GM21381 (cell line): ENCODE data around the gene ARHGEF19.
"Not testable (repeated sequence)": the region's sequence is repeated elsewhere in the genome, so short reads cannot be mapped to it uniquely, and the experiment has no call there.

Experiments used
- ATAC-seq: cut with Tn5 transposase; IDR thresholded peaks from one replicate; pipeline ENCODE4 v1.9.1; 2021; ENCODE audit warnings: mild to moderate bottlenecking, moderate library complexity; ENCODE audit not compliant: unreplicated experiment

ARHGEF19 gene

DNA sequence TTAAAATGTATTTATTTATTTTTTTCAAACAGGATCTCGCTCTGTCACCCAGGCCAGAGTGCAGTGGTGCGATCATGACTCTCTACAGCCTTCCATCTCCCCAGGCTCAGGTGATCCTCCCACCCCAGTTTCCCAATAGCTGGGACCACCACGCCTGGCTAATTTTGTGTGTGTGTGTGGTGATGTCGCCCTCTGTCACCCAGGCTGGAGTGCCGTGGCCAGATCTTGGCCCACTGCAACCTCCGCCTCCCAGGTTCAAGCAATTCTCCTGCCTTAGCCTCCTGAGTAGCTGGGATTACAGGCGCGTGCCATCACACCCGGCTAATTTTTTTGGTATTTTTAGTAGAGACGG is 44.3 kb downstream of the ARHGEF19 start:
- not testable (repeated sequence) for ATAC-seq

DNA sequence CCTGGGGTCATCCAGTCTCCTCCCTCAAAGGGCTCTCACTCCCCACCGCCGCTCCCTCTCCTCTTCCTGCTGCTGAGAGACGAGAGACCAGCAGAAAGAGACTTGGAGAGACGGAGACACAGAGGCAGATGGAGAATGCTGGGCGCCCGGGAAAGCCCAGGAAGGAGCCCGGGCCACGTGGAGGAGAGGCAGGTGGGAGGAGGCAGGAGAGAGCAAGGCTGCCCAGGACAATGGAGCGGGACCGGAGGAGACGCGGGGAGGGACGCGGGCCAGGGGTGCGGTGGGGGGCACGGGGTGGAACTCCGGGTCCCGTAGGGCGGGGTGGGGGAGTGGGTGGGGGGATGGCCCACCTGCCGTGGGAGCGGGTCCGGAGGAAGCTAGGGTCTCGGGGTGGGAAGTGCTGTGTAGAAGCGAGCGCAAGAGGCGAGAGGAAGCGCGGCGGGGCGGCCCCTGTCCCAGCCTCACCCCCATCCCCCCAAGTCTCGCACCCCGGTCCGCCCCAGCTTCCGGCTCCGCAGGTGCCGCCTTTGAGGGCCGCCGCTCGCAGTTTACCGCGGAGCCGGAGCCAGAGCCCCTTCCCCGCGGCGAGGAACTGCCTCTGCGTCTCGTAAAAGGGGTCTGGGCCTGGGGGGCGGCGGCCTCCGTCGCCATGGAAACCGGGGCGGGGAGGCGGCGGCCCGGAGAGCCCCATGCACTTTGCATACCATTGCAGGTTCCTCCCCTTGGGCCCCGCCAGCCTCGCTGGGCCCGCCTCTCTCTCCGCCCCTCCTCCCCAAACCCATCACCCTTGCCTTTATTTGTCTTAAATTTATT is 44.9 kb downstream of the ARHGEF19 start:
- no peak for ATAC-seq

DNA sequence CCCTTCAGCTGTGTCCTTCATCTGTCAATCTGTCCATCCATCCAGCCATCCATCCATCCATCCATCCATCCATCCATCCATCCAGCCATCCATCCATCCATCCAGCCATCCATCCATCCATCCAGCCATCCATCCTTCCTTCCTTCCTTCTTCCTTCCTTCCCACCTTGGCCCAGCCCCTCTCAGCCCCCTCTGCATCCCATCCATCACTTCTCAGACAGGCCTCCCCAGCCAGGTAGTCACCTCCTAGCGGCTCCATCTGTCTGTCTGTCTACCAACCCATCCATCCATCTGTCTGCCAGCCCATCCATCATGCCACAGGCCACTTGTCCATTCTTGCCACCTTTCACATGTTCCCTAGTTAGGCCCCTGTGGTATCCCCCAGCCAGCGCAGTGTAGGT is 46.3 kb downstream of the ARHGEF19 start:
- no peak for ATAC-seq

DNA sequence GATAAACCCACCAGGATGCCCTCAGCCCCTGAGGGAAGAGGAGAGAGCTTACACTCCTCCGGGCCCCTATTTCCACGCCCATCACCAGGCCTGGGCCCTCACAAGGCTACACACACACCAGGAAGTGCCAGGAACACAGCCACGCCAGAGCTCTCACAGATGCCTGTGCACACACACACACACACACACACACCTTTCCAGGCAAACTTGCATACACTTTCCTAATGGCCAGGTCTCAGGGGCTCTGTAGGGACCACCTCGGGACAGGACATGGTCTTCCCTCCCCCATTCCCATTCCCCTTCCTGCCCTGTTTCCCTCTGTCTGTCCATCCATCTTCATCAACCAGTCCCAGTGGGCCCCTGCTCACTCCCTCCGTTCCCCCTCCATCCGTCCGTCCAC is 46.9 kb downstream of the ARHGEF19 start:
- no peak for ATAC-seq

DNA sequence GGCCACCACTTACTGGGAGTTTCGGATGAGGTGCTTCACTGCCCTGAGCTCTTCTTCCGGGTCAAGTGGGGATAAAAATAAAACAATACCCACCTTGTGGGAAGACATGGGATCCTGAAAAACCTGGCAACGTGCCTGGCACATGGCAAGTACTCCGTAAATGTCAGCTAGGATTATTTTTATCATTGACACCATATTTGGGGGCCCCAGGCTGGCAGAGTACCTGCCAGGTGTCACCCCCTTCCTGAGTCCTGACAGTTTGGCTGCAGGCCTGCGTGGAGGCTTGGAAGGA is 47.4 kb downstream of the ARHGEF19 start:
- no peak for ATAC-seq

DNA sequence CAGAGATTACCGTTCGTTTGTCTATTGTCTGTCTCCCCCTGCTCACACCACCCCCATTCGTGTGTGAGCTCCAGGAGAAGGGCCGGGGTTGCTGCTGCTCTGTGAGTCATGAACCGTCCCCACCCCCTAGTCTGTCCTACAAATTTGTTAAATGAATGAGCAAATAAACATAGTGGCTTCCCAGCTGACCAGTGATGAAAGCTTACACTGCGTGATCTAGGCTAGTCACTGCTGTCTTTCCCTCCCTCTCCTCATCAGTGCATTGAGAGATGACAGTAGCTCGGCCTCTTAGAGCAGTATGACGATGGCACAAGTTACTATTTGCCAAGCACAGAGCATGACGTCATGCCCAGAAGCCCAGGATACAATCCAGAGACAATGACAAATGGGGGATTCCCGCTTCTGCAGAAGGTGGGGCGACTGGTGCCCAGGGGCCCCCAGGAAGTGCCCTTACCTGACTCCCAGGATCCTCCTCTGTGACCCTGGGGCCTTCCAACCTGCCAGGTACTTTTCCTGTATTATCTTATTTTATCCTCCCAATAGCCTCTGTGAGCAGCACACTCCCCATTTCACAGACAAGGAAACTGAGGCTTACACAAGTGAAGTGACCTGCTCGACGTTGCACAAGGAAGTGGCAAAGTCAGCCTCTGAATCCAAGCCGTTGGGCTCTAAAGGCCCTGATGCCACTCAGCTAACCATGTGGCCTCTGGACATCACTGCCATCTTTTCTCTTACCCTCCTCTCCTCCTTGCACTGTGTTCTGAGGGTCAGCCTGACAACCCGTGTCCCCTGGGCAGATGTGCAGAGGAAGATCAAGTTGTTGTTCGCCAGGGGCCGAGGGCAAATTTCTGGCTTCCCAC is 48.0 kb downstream of the ARHGEF19 start:
- no peak for ATAC-seq

DNA sequence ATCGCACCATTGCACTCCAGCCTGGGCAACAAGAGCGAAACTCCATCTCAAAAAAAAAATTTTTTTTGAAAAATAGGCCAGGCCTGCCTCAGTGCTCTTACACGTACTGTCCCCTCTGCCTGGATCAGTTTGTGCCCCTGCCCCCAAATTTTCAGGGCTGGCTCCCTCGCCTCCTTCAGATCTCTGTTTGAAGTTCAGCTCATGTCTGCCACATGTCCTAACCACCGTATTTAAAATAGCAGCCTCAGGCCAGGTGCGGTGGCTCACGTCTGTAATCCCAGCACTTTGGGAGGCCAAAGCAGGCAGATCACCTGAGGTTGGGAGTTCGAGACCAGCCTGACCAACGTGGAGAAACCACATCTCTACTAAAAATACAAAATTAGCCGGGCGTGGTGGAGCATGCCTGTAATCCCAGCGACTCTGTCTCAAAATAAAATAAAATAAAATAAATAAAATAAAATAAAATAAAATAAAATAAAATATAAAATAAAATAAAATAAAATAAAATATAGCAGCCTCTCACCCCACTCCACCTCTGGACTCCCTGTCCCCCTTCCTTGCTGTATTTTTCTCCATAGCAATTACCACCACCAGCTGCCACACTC is 48.7 kb downstream of the ARHGEF19 start:
- ATAC-seq: not testable (repeated sequence)

DNA sequence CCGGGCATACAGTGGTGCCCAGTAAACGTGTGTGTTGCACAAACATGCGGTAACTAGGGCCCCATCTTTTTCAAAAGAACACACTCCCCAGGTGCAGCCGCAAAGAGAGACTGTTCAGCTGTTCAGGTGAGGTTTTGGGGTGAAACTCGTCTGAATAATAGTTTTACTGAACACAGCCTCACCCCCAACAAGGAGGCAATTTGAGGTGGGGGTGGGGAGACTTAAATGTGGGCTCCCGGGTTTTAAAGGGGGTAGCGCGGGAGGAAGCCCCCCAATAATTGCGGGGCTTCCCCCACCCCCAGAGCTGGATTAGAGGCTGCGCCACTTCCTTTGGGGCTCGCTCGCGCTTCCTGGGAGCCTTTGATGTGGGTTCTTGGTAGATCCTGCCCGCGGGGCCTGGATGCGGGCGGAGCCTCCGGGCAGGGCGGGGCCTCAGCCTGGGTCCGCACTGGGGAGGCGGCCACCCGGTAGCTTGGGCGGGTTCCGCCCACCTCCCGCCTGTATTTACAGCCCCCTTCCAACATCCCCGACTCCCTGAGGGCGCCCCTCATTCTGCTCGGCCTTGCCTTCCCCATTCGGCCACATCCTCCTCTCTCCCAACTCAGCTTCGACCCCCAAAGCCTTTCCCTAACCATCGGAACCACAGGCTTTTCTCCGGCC is 50.2 kb downstream of the ARHGEF19 start:
- no peak for ATAC-seq

DNA sequence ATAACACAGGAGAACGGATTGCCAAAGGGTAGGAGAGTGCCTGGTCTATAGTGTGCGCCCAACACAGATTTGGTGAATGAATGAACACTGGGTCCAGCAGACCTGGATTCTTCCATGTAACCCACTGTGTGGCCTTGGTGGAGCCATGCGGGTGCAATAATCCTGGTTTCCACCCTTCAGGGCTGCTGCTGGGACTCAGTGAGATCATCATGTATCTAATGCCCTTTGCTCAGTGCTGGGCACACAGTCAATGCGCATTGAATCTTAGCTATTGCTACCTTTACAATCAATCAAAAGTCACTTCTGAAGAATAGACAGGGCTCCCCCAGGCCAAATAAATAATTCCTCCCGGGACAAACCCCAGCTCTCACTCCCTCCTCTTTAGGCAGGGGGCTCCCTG is 50.7 kb downstream of the ARHGEF19 start:
- ATAC-seq: no peak

DNA sequence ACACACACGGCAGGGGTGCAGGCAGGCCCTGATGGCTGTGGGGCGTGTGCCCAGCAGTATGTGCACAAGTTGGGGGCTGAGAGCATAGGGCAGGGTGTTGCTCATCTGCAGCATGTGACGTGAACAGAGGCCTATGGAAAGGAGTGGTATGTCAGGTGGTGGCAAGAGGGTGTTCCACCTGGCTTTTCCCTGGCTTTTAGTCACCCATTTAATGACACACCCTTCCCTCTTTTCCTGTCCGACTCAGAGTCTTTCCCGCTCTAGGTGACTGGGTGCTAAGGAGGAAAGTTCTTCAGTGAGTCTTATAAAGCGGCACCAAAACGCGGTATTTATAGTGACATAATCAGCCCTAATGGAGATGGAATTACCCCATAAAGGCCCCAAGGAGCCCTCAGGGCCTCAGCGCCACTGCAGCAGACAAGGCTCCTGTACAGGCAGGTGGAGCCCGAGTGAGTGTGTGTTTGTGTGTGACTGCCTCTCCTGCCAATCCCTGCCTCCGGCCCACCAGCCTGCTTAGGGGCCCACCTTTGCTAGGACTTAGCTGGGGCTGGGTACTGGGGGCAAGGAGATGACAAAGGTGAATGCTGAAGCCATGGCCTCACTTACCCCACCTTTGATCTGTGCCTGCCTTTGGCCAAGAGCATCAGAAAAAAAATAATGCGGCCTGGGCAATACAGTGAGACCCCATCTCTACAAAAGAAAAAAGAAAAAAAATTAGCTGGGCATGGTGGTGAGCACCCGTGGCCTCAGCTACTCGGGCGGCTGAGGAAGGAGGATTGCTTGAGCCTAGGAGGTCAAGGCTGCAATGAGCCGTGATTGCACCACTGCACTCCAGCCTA is 53.2 kb downstream of the ARHGEF19 start:
- no peak for ATAC-seq

DNA sequence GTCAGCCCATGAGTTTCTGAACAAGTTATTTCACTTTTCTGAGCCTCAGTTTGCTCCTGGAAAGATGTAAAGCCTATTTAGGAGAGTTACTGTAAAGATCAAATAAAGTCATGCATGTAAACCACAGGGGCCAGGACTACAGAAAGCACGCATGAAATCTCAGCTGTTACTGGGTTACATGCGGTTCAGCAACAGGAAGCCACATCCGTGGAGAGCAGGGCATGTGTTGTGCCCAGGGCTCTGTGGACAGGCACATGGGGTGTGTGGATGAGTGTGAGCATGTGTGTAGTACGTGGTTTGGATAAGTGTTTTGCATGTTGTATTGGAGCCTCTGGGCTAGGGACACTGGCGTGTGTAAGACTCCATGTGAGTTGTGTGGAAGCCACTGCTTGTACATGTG is 54.4 kb downstream of the ARHGEF19 start:
- no peak for ATAC-seq

DNA sequence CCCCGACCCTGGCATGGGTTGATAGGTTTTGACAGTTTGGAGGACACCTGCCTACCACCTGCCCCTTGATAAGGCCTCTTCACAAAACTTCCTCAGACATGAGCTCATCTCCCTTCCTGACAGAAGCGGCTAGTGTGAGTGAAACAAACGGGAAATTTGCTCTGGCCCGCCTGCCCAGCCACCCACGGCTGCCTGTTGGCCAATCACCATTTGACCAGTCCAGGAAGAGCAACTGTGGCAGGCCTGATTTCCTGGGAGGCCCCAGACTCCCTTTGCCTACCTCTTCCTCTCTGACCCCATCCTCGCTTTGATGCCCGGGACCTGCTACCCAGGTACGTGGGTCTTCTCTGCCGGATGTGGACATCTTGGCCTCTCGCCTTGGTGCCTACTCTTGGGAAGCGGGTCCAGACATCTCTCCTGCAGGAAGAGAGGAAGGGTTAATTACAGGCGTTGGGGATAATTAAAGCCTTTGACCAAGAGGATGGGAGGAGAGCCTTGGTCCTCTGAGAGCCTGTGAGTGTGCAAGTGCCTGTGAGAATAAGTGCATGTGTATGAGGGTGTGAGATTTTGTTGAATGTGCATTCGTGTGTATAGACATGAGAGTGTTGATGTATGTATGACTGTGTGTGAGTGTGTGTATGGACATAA is 55.5 kb downstream of the ARHGEF19 start:
- no peak for ATAC-seq

DNA sequence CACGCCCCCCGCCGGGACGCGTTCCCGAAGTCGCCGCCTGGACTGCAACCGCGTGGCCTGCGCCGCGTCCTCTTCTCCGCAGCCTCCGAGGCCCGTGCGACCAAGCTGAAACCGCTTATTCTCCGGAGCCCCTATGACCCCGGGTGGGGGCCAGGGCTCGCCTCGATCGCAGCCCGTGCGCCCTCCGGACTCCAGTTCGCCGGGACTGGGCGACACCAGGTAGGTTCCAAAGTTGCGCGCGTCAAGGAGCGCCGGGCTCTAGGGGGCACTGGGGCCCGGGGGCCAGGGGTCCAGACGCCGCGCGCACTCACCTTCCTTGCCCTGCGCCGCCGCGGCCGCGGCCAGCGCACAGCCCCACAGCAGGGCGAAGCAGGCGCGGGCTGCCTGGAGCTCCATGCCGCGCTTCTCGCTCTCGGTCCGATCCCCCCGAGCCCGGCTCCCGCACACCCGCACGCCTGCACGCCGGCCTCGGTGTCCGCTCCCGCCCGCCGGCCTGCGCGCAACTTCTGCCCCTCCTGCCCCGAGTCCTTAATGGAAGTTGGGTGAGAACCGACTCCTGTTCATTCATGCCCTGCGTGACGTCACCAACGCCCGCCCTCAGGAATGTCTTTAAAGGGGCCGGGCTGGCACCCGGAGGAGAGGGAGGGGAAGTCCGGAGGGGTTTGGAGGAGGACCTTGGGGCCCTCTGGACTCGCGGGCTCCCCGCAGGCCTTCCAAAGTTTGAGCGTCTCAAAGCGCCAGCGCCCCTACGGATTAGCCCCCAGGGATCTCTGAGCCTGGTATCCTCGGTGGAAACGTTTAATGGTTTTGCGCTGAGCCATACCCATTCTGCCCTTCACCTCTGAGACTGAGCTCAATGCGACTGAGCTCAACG is 56.7 kb downstream of the ARHGEF19 start, which contains the start of gene EPHA2:
TSS of gene EPHA2 (minus strand) at position 533 of the 874 bp plus-strand sequence. CDS start at position 396, 137 bp downstream.
- no peak for ATAC-seq

DNA sequence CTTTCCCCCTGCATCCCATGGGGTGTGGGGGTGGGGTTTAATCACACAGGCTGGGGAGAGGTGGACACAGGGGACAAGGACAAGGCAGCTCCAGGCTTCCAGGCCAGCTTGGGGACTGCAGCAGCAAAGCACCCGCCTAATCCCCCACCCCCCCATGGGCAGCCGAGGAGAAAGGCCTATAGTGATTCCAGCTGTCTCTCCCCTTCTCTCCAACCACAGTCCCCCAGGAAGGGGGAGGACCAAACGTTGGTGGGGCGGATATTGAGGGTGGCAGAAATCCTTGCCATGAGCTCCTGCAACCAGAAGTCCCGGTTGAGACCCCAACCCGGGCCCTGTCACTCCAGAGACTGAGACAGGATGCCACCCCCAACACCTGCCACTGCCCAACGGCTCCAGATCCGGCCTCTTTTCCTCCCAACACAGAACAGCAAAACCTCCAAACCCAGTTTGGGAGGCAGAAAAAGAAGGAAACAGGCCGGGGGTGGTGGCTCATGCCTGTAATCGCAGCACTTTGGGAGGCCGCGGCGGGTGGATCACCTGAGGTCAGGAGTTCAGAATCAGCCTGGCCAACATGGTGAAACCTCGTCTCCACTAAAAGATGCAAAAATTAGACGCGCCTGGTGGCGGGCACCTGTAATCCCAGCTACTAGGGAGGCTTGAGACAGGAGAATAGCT is 58.3 kb downstream of the ARHGEF19 start:
- no peak for ATAC-seq

DNA sequence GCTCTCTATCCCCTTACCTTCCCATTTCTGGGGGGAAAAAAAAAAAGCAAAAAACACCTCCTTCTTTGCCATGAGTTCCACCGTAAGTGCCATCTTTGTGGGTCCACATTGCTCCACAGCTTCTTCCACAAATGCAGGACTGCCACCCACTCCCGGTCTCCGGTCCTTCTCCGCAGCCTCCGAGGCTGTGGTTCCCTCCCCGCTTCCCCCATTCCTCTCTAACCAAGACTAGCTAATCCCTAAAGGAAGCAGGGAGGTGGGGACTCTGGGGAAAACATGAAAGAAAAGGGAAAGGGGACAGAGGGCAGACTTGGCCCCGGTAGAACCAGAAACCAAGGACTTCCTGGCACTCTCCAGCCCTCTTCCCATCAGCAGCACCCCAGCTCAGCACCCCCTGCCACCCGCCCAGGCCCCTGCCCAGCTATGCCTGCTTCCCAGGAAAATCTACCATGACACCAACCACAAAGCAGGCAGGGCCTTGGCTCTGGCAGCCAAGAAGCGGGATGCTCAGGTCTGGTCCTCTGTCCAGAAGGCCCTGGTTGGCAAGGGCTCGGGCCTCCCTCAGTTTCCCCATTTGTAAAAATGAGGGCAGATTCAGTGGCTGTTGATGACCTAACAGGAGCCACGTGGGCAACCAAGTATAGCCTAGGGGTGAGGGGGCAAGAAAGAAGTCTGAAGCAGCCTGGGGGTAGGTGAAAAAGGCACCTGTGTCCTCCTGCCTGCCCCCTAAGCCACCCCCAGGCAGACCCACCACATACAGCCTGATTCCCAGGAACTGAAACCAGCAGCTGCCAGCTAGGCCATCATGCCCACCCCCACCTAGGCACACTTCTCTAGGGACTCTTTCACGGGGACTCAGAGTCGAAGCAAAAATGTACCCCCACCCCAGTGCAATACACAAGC is 59.1 kb downstream of the ARHGEF19 start:
- no peak for ATAC-seq

DNA sequence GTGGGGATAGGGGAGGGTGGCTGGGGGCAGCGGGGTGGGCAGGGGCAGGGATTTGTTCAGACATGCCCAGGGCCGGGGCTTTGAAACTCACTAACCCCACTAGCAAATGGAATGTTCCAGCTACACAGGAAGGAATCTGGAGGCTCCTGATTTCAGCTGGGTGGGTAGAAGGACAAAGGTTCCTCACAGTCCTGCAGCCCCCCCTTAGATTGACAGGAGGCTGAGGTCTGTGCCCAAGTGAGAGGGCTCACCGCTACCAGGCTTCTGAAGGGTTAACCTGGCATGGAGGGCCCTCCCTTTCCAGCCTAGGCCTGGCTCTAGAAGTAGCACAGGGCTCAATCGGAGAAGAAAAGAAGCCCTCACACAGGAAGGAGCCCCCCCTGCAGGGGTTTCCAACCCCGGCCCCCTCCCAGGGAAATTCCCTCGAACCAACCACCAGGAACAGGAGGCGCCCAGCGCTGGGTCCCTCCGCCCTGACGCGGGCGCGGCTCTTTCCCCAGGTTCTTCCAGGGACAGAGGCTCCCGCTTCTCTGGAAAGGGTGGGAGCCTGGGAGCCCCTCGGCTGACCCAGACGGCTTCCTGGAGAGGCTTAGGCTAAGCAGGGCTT is 59.9 kb downstream of the ARHGEF19 start:
- ATAC-seq: no peak

DNA sequence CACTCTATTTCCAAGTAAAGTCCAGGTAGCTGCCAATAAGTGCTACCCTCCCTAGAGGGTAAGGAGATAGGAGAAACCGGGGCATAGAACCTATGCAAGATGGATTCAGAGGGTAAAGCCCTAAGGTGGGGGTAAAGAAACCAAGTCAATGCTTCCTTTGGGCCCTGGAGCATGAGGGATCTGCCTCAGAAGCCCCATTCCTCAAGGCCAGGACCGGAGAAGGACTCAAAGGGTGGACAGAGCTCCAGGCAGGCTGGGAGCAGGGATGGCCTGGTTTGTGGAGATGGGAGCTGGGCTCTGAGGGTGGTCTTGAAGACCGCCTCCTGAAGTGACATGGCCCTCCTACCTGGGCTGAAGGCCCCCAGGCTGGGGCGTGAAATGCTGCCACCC is 60.5 kb downstream of the ARHGEF19 start:
- no peak for ATAC-seq
